HG02938 (cell line): ENCODE measurements around the gene MTCH1.

Experiments used
- ATAC-seq: cut with Tn5 transposase; IDR thresholded peaks from one replicate; pipeline ENCODE4 v1.9.1; 2021; ENCODE audit warnings: mild to moderate bottlenecking, moderate library complexity; ENCODE audit not compliant: unreplicated experiment

MTCH1 gene

GRCh38 chr6:36970892-36971842 is 14.8 kb downstream of the MTCH1 start:
- ATAC-seq, result no peak

GRCh38 chr6:36969988-36970891 is 15.8 kb downstream of the MTCH1 start:
- no peak for ATAC-seq

DNA sequence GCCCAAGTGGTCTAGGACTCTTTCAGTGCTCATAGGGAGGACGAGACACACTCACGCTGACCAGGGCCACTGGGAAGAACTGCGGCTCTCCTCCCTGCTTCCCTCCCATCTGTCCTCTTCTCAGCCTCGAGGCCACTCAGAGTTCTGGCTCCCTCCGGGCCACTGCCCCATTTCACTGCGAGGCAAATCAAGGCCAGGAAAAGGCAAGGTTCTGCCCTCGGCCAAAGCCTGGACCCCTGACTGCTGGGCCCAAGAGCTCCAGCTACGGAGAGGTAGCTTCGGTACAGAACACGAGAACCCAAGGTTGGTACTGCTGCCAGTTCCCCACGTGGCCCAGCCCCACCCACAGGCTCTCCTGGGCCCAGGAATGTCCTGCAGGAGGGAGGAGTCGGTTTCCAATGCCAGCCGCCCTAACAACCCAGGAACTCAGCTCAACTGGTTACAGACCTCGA is 16.7 kb downstream of the MTCH1 start:
- ATAC-seq, result no peak

GRCh38 chr6:36968266-36968977 is 17.6 kb downstream of the MTCH1 start:
- no peak for ATAC-seq

- ATAC-seq, result no peak
These were observed 18.2 kb downstream of the MTCH1 start for GRCh38 chr6:36967757-36968156.

- ATAC-seq, result no peak
These were observed 18.7 kb downstream of the MTCH1 start for GRCh38 chr6:36967301-36967700.

- no peak for ATAC-seq
These were observed 21.1 kb downstream of the MTCH1 start for GRCh38 chr6:36964908-36965307.

DNA sequence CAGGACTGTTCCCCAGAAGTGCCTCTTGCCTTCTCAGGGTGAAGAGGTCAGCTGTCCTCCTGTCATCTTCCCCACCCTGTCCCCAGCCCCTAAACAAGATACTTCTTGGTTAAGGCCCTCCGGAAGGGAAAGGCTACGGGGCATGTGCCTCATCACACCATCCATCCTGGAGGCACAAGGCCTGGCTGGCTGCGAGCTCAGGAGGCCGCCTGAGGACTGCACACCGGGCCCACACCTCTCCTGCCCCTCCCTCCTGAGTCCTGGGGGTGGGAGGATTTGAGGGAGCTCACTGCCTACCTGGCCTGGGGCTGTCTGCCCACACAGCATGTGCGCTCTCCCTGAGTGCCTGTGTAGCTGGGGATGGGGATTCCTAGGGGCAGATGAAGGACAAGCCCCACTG is 21.6 kb downstream of the MTCH1 start:
- no peak for ATAC-seq

DNA sequence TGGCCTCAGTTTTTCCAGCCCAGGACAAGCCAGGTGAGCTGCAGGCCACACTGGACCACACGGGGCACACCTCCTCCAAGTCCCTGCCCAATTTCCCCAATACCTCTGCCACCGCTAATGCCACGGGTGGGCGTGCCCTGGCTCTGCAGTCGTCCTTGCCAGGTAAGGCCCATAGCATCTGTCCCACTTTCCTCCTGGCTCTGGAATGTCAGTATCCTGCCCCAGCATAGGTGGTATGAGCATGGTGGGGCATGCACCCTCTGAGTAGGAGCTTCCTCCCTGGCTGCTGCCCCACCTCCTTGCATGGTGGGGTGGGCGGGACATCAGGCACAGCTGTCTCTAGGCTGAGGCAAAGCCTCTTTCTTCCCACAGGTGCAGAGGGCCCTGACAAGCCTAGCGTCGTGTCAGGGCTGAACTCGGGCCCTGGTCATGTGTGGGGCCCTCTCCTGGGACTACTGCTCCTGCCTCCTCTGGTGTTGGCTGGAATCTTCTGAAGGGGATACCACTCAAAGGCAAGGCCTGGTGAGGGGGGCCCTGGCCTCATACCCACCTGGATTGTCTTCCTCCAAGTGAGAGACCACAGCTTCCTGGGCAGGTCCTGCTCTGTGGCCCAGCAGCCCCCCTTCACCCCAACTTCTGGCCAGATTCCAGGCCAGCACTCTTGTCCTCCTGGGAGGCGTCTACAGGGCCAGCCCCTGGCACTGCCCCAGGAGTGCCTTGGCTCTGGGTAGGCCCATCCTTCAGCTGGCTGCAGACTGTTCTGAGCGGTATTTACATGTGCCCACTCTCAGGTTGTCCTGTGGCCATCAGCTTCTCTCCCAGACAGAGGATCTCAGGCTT is 22.3 kb downstream of the MTCH1 start:
- no peak for ATAC-seq

- ATAC-seq, result no peak
These were observed 23.1 kb downstream of the MTCH1 start for GRCh38 chr6:36962874-36963273.

GRCh38 chr6:36961441-36962435 is 24.3 kb downstream of the MTCH1 start:
- ATAC-seq, result no peak

GRCh38 chr6:36959555-36960250 is 26.3 kb downstream of the MTCH1 start:
- no peak for ATAC-seq

- ATAC-seq, result no peak
These were observed 27.0 kb downstream of the MTCH1 start for GRCh38 chr6:36958775-36959554.

DNA sequence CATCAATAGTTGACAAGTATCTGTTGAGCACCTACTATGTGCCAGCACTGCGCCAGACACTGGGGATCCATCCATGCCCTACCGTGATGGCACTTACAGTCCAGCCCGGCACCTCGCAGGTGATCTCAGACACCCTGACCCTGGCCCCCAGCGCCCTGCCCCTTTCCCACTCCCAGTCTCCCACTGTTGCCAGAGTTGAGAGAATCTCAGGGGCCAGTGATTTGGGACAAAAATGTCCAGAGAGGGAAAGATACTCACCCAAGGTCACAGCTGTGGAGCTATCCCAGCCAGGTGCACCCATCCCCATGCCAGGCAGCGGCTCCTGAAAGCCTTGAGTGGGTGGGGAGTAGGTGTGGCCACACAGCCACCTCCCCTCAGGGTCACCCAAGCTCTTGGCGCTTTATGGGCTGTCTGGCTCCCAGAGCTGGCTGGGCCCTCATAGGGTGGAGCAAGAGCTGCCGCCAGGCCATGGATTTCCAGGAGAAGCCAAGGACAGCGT is 28.2 kb downstream of the MTCH1 start:
- no peak for ATAC-seq

GRCh38 chr6:36956446-36956820 is 29.6 kb downstream of the MTCH1 start:
- no peak for ATAC-seq

DNA sequence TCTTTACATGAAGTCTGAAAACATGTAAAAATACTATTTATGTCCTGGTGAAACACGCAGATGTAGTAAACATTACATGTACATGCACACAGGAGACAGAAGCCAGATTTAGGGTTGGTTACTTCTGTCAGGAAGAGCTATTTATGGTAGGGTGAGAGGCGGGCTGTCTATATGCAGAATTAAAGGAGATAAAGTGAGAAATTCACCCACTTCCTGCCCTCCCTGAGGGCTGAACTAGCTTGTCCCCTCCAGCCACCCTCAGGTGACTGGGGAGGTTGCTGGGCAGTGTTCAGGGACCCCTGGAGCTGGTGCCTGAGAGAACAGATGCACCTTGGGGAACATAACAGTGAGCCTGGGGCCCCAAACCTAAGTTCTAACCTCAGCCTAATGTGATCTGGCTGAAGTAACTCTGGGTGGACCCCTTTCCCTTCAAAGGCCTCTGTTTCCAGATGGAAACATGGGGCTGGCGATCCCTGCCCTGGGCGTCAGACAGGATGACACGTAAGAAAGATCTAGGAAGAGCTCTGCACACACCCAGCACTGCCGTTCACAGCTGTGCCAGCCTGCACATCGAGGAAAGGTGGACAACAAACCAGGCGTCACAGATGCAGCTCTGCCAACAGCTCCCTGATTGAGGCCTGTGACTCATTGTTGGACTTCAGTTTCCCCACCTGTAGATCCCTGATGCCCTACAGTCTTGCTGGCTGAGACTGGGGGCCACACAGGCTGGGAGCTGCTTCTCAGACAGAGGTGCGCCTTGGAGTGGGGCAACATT is 30.1 kb downstream of the MTCH1 start:
- no peak for ATAC-seq

GRCh38 chr6:36955136-36955535 is 30.9 kb downstream of the MTCH1 start:
- ATAC-seq, result no peak
